T-cell (primary cell): ENCODE results near the gene QSOX2. TPM values are rescaled to one million over a fixed set of nuclear protein-coding genes. Genes with fewer than 3 reads are reported as not detected.

Source experiments
- ATAC-seq, 4 experiments: fragments of 200-7000 bp in 3 of 4; fragments of 150-1000 bp in 1 of 4; cut with Tn5 transposase; replicated peaks in 1 of 4; 1 replicate in 3 of 4; 2 replicates in 1 of 4; pipeline ENCODE4 v1.10.0; 2021; ENCODE audit warnings: moderate library complexity in 3 of 4, mild to moderate bottlenecking in 2 of 4, moderate number of reproducible peaks in 1 of 4
- CTCF ChIA-PET, 2 donors: fragments of 300-600 bp; sonication (Branson Sonifier 250); formaldehyde crosslinking; loops; one replicate each; lab custom pipeline; 2022; ENCODE audit warnings: antibody characterized with exemption in 2 of 2; lab: Charles Lee
- POLR2A ChIA-PET, 2 donors: fragments of 300-600 bp; sonication (Branson Sonifier 250); formaldehyde crosslinking; loops; one replicate each; lab custom pipeline; 2022; ENCODE audit warnings: antibody characterized with exemption in 2 of 2; lab: Charles Lee
- DNase-seq, 35 experiments: peaks; one replicate each; pipeline versions ENCODE4 v3.0.0 to v3.0.0-alpha.2; 2013 to 2023
- H3K27ac ChIP-seq: one replicate; pipeline ENCODE4 v1.5.1; 2013; ENCODE audit warnings: low read length
- H3K27me3 ChIP-seq, 2 experiments: replicated peaks in 1 of 2; 1 replicate in 1 of 2; 2 replicates in 1 of 2; pipeline versions ENCODE4 v1.6.1 to v1.7.0; 2013; ENCODE audit warnings: low read length in 1 of 2, mixed read lengths in 1 of 2; ENCODE audit not compliant: control insufficient read depth in 2 of 2, insufficient read depth in 2 of 2; ENCODE audit errors: extremely low read depth in 1 of 2
- H3K36me3 ChIP-seq, 2 donors: 1 replicate in 1 of 2; 2 replicates in 1 of 2; pipeline versions ENCODE4 v1.6.1 to v1.7.0; 2013; ENCODE audit warnings: low read length in 1 of 2; ENCODE audit not compliant: control insufficient read depth in 2 of 2, insufficient read depth in 1 of 2; ENCODE audit errors: extremely low read depth in 1 of 2
- H3K4me1 ChIP-seq, 2 experiments: 1 replicate in 1 of 2; 2 replicates in 1 of 2; pipeline versions ENCODE4 v1.6.1 to v1.7.0; 2013; ENCODE audit warnings: low read length in 2 of 2, mixed read lengths in 1 of 2; ENCODE audit not compliant: insufficient read depth in 2 of 2, control insufficient read depth in 1 of 2; ENCODE audit errors: extremely low read depth in 1 of 2
- H3K4me3 ChIP-seq, 2 donors: 1 replicate in 1 of 2; 2 replicates in 1 of 2; pipeline versions ENCODE4 v1.5.1 to v1.7.0; 2013; ENCODE audit warnings: mild to moderate bottlenecking in 2 of 2, low read length in 1 of 2, moderate library complexity in 1 of 2; ENCODE audit not compliant: control insufficient read depth in 1 of 2; ENCODE audit errors: extremely low read depth in 1 of 2
- H3K9me3 ChIP-seq: 2 replicates; pipeline ENCODE4 v1.7.0; 2013
- H3K27ac Mint-ChIP-seq, 2 donors: one replicate each; pipeline ENCODE4 v1.8.0; 2020 to 2021; ENCODE audit warnings: mild to moderate bottlenecking in 2 of 2, mixed read lengths in 2 of 2
- H3K27me3 Mint-ChIP-seq, 2 donors: one replicate each; pipeline ENCODE4 v1.8.0; 2021 to 2022; ENCODE audit warnings: mixed read lengths in 2 of 2
- H3K36me3 Mint-ChIP-seq: one replicate; pipeline ENCODE4 v1.8.0; 2021; ENCODE audit warnings: mixed read lengths
- H3K4me1 Mint-ChIP-seq, 3 donors: one replicate each; pipeline ENCODE4 v1.8.0; 2020 to 2022; ENCODE audit warnings: mixed read lengths in 3 of 3, mild to moderate bottlenecking in 1 of 3
- H3K4me3 Mint-ChIP-seq, 3 donors: one replicate each; pipeline ENCODE4 v1.8.0; 2020 to 2022; ENCODE audit warnings: mild to moderate bottlenecking in 3 of 3, mixed read lengths in 3 of 3, moderate library complexity in 3 of 3
- H3K9me3 Mint-ChIP-seq, 3 donors: one replicate each; pipeline ENCODE4 v1.8.0; 2020 to 2022; ENCODE audit warnings: mixed read lengths in 3 of 3
- WGBS: methylation state at CpG from one replicate; pipeline ENCODE4 v1.1.5; 2013; ENCODE audit warnings: missing lambda C conversion rate; ENCODE audit not compliant: insufficient coverage; 5-methylcytosine and 5-hydroxymethylcytosine counted together
- total RNA-seq, 35 experiments: library from RNA in 6 of 35; stranded (reverse) in 6 of 35; fragments of 120-200 nt in 1 of 35; gene quantifications; one replicate each; pipeline versions ENCODE4 v1.2.1 to v1.2.4 and lab custom pipeline; 2013 to 2026

Gene QSOX2
- total RNA-seq, 5 donors from 2014 or later (not counting 1 experiment from before 2014, with no cell fraction given) = 14.1 to 19.4 (median 17.0) TPM

DNA sequence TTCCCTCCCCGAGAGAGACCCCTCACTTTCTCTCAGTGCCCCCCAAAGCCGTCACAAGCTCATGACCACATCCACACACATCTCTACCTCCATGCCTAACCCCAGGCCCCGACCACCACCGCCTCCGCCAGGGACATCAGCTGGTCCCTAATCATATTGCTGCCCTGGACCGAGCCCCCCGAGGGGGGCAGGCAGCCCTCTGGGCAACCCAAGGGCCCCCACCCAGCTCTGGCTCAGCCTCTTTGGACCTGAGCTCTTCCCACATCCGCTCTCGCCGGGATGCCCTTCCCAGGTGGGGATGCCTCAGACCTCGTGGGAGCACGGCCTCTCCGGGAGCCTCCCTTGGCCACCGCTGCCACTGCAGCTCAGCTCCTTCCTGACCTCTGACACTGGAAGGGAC lies 59.2 kb downstream of the QSOX2 start:
- WGBS = 67% methylated on average over 14 of the region's 14 CpGs
- no peak overlapping the region for H3K4me3 Mint-ChIP-seq
- H3K27ac ChIP-seq = no peak overlapping the region
- peaks cover 20 to 49% of the 10 kb centered on the region in 2 donors for H3K27me3 Mint-ChIP-seq
- ChIA-PET POLR2A (no interaction called here), CTCF (no interaction called here)
- DNase-seq (no peak), ATAC-seq (no peak)
- H3K4me1 Mint-ChIP-seq = no peaks in the 10 kb centered on the region
- H3K36me3 ChIP-seq = no peaks in the 10 kb centered on the region
- no peak overlapping the region for H3K27ac Mint-ChIP-seq
- H3K36me3 Mint-ChIP-seq = no peaks in the 10 kb centered on the region
- H3K4me1 ChIP-seq = no peaks in the 10 kb centered on the region
- no peak overlapping the region for H3K4me3 ChIP-seq
- H3K27me3 ChIP-seq = peaks cover 3 to 83% of the 10 kb centered on the region in 2 experiments
- H3K9me3 Mint-ChIP-seq = no peaks in the 10 kb centered on the region
- no peaks in the 10 kb centered on the region for H3K9me3 ChIP-seq

GRCh38 chr9:136185596-136186366 lies 59.8 kb downstream of the QSOX2 start:
- peaks cover 3 to 77% of the 10 kb centered on the region in 2 experiments for H3K27me3 ChIP-seq
- ATAC-seq (no peak), DNase-seq (no peak)
- ChIA-PET CTCF (no interaction called here), POLR2A (no interaction called here)
- Mint-ChIP-seq H3K27ac (no peak overlapping the region), H3K4me1 (no peaks in the 10 kb centered on the region), H3K9me3 (no peaks in the 10 kb centered on the region), H3K4me3 (no peak overlapping the region), H3K36me3 (no peaks in the 10 kb centered on the region), H3K27me3 (peaks cover 15 to 46% of the 10 kb centered on the region in 2 donors)
- WGBS = 74% methylated on average over 24 of the region's 32 CpGs
- no peak overlapping the region for H3K4me3 ChIP-seq
- no peaks in the 10 kb centered on the region for H3K4me1 ChIP-seq
- no peaks in the 10 kb centered on the region for H3K36me3 ChIP-seq
- no peaks in the 10 kb centered on the region for H3K9me3 ChIP-seq
- H3K27ac ChIP-seq = no peak overlapping the region

DNA sequence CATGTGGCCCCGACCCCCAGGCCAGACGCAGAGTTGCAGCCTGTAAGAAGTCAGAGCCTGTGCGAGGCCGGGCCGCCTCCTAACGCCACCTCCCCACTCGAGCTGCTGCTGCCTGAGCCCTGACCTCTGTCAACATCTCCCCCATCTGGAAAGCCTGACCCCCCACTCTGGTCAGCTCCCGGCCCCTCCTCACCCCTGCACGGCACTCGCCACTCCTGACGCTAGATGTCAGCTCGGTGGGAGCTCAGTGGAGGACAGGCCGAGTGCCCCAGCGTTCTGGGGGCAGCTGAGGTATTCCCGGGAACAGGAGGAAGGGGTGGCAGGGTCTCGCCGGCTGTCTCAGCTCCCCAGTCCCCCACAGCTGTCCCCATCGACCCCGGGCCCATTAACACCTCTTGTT lies 60.5 kb downstream of the QSOX2 start:
- H3K4me1 Mint-ChIP-seq = no peaks in the 10 kb centered on the region
- no peak overlapping the region for H3K4me3 Mint-ChIP-seq
- DNase-seq = no peak
- POLR2A ChIA-PET = no interaction called here
- peaks cover 15 to 42% of the 10 kb centered on the region in 2 donors for H3K27me3 Mint-ChIP-seq
- Histone ChIP-seq H3K27me3 (peaks cover 0 to 75% of the 10 kb centered on the region in 2 experiments), H3K27ac (no peak overlapping the region), H3K4me1 (no peaks in the 10 kb centered on the region), H3K9me3 (no peaks in the 10 kb centered on the region), H3K36me3 (no peaks in the 10 kb centered on the region), H3K4me3 (no peak overlapping the region)
- CTCF ChIA-PET = no interaction called here
- WGBS = 53% methylated on average over 16 of the region's 19 CpGs
- H3K9me3 Mint-ChIP-seq = no peaks in the 10 kb centered on the region
- ATAC-seq = no peak
- no peak overlapping the region for H3K27ac Mint-ChIP-seq
- H3K36me3 Mint-ChIP-seq = no peaks in the 10 kb centered on the region

- H3K4me3 Mint-ChIP-seq = no peak overlapping the region
- POLR2A ChIA-PET = no interaction called here
- peaks cover 14 to 40% of the 10 kb centered on the region in 2 donors for H3K27me3 Mint-ChIP-seq
- Histone ChIP-seq H3K27ac (no peak overlapping the region), H3K4me1 (no peaks in the 10 kb centered on the region), H3K4me3 (no peak overlapping the region), H3K9me3 (no peaks in the 10 kb centered on the region), H3K36me3 (no peaks in the 10 kb centered on the region), H3K27me3 (peaks cover 2 to 73% of the 10 kb centered on the region in 2 experiments)
- H3K27ac Mint-ChIP-seq = no peak overlapping the region
- CTCF ChIA-PET = no interaction called here
- WGBS = 92% methylated on average over 15 of the region's 18 CpGs
- no peaks in the 10 kb centered on the region for H3K9me3 Mint-ChIP-seq
- DNase-seq (no peak), ATAC-seq (no peak)
- no peaks in the 10 kb centered on the region for H3K36me3 Mint-ChIP-seq
- no peaks in the 10 kb centered on the region for H3K4me1 Mint-ChIP-seq
These were observed 62.7 kb downstream of the QSOX2 start for GRCh38 chr9:136182850-136183422.

- CTCF ChIA-PET = no interaction called here
- no peak overlapping the region for H3K4me3 ChIP-seq
- no peaks in the 10 kb centered on the region for H3K9me3 ChIP-seq
- ATAC-seq (no peak), DNase-seq (no peak)
- H3K4me1 ChIP-seq = no peaks in the 10 kb centered on the region
- 88% methylated on average over 10 of the region's 14 CpGs for WGBS
- Mint-ChIP-seq H3K27ac (no peak overlapping the region), H3K36me3 (no peaks in the 10 kb centered on the region), H3K4me1 (no peaks in the 10 kb centered on the region), H3K9me3 (no peaks in the 10 kb centered on the region), H3K4me3 (no peak overlapping the region), H3K27me3 (peaks cover 9 to 34% of the 10 kb centered on the region in 2 donors)
- POLR2A ChIA-PET = no interaction called here
- peaks cover 2 to 68% of the 10 kb centered on the region in 2 experiments for H3K27me3 ChIP-seq
- no peaks in the 10 kb centered on the region for H3K36me3 ChIP-seq
- H3K27ac ChIP-seq = no peak overlapping the region
These were observed 63.2 kb downstream of the QSOX2 start for GRCh38 chr9:136182420-136182787.

DNA sequence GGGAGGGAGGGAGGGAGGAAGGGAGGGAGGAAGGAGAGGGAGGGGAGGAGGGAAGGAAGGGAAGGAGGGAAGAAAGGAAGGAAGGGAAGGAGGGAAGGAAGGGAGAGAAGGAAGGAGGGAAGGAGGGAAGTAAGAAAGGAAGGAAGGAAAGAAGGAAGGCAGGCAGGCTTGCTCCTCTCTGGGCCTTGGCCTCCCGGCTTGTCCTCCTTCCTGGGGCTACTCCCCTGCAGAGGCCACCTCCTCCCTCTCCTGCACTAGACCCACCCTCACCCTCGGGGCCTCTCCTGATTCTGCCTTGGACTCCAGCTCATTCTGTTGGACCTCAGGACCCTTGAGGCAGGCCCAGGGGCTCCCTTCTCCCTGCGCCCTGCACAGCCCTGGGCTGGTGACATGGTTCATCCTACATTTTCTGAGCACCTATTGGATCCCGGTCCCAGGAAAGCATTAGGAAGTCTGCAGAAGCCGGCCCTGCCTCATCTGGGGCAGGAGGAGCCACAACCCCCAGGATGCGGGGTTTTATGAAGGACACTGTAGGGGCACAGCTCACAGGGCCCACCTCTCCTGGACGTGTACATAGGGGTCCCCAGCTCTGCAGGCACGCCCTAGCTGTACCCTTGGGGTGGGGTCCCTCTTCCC lies 63.7 kb downstream of the QSOX2 start:
- H3K4me3 ChIP-seq = no peak overlapping the region
- no peaks in the 10 kb centered on the region for H3K9me3 ChIP-seq
- H3K27me3 ChIP-seq = peaks cover 2 to 65% of the 10 kb centered on the region in 2 experiments
- Mint-ChIP-seq H3K27me3 (peaks cover 6 to 30% of the 10 kb centered on the region in 2 donors), H3K4me3 (no peak overlapping the region), H3K36me3 (no peaks in the 10 kb centered on the region), H3K27ac (no peak overlapping the region), H3K4me1 (no peaks in the 10 kb centered on the region), H3K9me3 (no peaks in the 10 kb centered on the region)
- ATAC-seq (no peak), DNase-seq (no peak)
- no peaks in the 10 kb centered on the region for H3K36me3 ChIP-seq
- POLR2A ChIA-PET = no interaction called here
- WGBS = 66% methylated on average over 8 of the region's 8 CpGs
- CTCF ChIA-PET = no interaction called here
- H3K27ac ChIP-seq = no peak overlapping the region
- no peaks in the 10 kb centered on the region for H3K4me1 ChIP-seq
